HG03039 (cell line): ENCODE data around the gene ANKDD1B.
A peak's percentile ranks its signal among the peaks of the same experiment; 100 is the strongest.
"Not testable (repeated sequence)": the region's sequence is repeated elsewhere in the genome, so short reads cannot be mapped to it uniquely, and the experiment has no call there.

Experiments
- ATAC-seq: cut with Tn5 transposase; IDR thresholded peaks from one replicate; pipeline ENCODE4 v1.9.1; 2021; ENCODE audit warnings: mild to moderate bottlenecking, moderate library complexity; ENCODE audit not compliant: unreplicated experiment

The ANKDD1B gene

DNA sequence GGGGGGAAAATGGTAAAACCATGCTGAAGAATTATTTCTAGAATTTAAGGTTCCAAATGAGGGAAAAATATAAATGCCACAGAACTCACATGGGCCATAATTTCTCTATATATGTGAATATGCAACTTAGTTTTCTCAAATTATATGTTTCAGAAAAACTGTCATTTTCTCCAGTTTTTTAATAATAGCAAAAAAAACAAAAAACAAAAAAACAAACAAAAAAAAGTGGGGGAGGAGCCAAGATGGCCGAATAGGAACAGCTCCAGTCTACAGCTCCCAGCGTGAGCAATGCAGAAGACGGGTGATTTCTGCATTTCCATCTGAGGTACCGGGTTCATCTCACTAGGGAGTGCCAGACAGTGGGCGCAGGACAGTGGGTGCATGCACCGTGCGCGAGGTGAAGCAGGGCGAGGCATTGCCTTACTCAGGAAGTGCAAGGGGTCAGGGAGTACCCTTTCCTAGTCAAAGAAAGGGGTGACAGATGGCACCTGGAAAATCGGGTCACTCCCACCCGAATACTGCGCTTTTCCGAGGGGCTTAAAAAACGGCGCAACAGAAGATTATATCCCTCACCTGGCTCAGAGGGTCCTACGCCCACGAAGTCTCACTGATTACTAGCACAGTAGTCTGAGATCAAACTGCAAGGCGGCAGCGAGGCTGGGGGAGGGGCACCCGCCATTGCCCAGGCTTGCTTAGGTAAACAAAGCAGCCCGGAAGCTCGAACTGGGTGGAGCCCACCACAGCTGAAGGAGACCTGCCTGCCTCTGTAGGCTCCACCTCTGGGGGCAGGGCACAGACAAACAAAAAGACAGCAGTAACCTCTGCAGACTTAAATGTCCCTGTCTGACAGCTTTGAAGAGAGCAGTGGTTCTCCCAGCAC is 84.5 kb downstream of the ANKDD1B start:
- ATAC-seq, result not testable (repeated sequence)

- no peak for ATAC-seq
Observed at GRCh38 chr5:75701856-75702255, 90.6 kb downstream of the ANKDD1B start.

GRCh38 chr5:75706016-75706415 is 94.8 kb downstream of the ANKDD1B start:
- no peak for ATAC-seq

- no peak for ATAC-seq
Observed at GRCh38 chr5:75706775-75707174, 95.5 kb downstream of the ANKDD1B start.

DNA sequence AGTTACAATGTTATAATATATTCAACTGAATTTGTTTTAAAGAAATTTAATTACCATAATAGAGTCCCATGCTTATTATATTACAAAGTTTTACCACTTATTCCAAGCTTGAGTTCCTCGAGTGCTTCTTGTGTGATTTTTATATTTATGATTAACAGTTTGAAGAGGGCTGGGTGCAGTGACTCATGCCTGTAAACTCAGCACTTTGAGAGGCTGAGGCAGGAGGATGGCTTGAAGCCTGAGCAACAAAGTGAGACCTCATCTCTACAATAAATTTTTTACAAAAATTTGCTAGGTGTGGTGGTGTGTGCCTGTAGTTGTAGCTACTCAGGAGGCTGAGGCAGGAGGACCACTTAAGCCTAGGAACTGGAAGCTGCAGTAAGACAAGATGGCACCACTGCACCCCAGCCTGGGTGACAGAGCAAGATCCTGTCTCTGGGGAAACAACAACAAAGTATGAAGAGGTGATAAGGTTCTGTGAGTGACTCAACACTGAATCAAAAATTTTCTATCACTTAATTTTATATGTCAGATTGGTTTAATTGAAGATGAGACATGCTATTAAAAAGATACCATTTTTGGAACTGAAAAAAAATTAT is 96.8 kb downstream of the ANKDD1B start:
- no peak for ATAC-seq

GRCh38 chr5:75710637-75711036 is 99.4 kb downstream of the ANKDD1B start:
- ATAC-seq, result no peak

GRCh38 chr5:75711151-75711550 is 99.9 kb downstream of the ANKDD1B start:
- no peak for ATAC-seq

- no peak for ATAC-seq
Observed at GRCh38 chr5:75712091-75712490, 100.8 kb downstream of the ANKDD1B start.

DNA sequence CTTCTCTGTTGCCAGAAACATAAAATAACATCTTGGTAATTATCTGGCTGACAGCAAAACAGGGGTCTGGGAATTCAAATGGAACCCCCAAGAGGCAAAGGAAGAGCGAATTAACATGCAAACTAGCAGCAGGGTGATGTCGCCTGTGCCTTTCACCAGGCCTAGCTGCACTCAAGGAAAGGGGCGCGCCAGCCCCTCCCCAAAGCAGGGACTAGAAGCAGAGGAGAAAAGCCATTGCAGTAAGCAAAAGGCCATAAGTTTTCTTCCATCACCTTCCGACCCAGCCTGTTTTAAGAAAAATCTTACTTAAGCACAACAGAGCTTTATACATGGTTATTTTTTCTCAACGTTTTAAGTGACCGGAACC is 105.4 kb downstream of the ANKDD1B start:
- peak; percentile 8 for ATAC-seq

GRCh38 chr5:75717082-75717922 is 106.0 kb downstream of the ANKDD1B start, which contains the start of gene POC5:
POC5 (minus strand) TSS chr5:75717437; CDS start chr5:75712937, 4,500 bp downstream.
- ATAC-seq, result peak; percentile 93

- ATAC-seq, result no peak
Observed at GRCh38 chr5:75720882-75721281, 109.6 kb downstream of the ANKDD1B start.
